Activated T-cell treated with anti-CD3 and anti-CD28 coated beads, Interleukin-2, amount 50 U/mL, for 72 hours (primary cell): Measurements from ENCODE around the gene CARD10. TPM values are rescaled to one million over a fixed set of nuclear protein-coding genes. Genes with fewer than 3 reads are reported as not detected.

Experiments used
- ATAC-seq, 2 donors: fragments of 150-1000 bp; cut with Tn5 transposase; replicated peaks in 1 of 2; 2 replicates each; pipeline ENCODE4 v1.10.0; 2021; ENCODE audit warnings: moderate library complexity in 2 of 2, mild to moderate bottlenecking in 1 of 2
- DNase-seq, 2 donors: peaks; one replicate each; pipeline ENCODE4 v3.0.0; 2021 to 2022; ENCODE audit warnings: mixed read lengths in 1 of 2
- H3K27ac Mint-ChIP-seq: one replicate; pipeline ENCODE4 v1.8.0; 2022; ENCODE audit warnings: mild to moderate bottlenecking, moderate library complexity, mixed read lengths
- H3K27me3 Mint-ChIP-seq: one replicate; pipeline ENCODE4 v1.8.0; 2022; ENCODE audit warnings: low read depth, mixed read lengths
- H3K36me3 Mint-ChIP-seq, 2 donors: one replicate each; pipeline ENCODE4 v1.8.0; 2022; ENCODE audit warnings: mixed read lengths in 2 of 2, mild to moderate bottlenecking in 1 of 2; ENCODE audit not compliant: insufficient read depth in 2 of 2
- H3K4me1 Mint-ChIP-seq: one replicate; pipeline ENCODE4 v1.8.0; 2022; ENCODE audit warnings: low read depth, mixed read lengths
- H3K4me3 Mint-ChIP-seq, 2 donors: one replicate each; pipeline ENCODE4 v1.8.0; 2022; ENCODE audit warnings: mild to moderate bottlenecking in 2 of 2, mixed read lengths in 2 of 2, moderate library complexity in 2 of 2
- H3K9me3 Mint-ChIP-seq, 2 donors: one replicate each; pipeline ENCODE4 v1.8.0; 2022; ENCODE audit warnings: mixed read lengths in 2 of 2
- total RNA-seq, 2 donors: library from RNA; stranded (reverse); gene quantifications; one replicate each; pipeline ENCODE4 v1.2.3, GENCODE V29; 2022

Gene CARD10
- total RNA-seq, 2 donors from 2014 or later, result 0.25 TPM; not detected in 1

- Mint-ChIP-seq H3K4me1 (peaks cover 59% of the 10 kb centered on the region), H3K36me3 (peaks cover 3 to 5% of the 10 kb centered on the region in 2 donors), H3K9me3 (no peaks in the 10 kb centered on the region), H3K27me3 (no peaks in the 10 kb centered on the region), H3K27ac (peak overlapping the region; percentile 83), H3K4me3 (peak overlapping the region; percentile 28 to 50)
- no peak for ATAC-seq
- no peak for DNase-seq
These were observed 30.7 kb downstream of the CARD10 start for GRCh38 chr22:37488337-37489135.

DNA sequence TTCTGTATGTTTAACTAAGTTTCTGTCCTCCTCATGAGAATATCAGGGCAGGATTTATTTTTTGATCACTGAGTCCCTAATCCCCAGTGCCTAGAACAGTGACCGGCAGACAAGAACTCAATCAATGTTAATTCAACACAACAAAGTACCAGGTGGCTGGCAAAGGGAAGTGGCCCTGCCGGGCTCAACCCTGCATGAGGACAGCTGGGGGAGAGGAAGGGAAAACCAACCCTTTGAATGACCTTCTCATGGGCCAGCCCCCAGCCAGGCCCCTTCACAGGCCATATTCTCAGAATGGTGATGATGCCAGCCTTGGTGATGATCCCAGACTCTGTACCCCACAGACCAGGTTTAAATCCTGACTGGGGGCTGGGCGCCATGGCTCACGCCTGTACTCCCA is 31.6 kb downstream of the CARD10 start:
- peak overlapping the region; percentile 81 for H3K27ac Mint-ChIP-seq
- no peaks in the 10 kb centered on the region for H3K9me3 Mint-ChIP-seq
- peaks cover 3 to 5% of the 10 kb centered on the region in 2 donors for H3K36me3 Mint-ChIP-seq
- DNase-seq (no peak), ATAC-seq (no peak)
- peaks cover 60% of the 10 kb centered on the region for H3K4me1 Mint-ChIP-seq
- H3K27me3 Mint-ChIP-seq, result no peaks in the 10 kb centered on the region
- peak overlapping the region; percentile 90 to 93 for H3K4me3 Mint-ChIP-seq

DNA sequence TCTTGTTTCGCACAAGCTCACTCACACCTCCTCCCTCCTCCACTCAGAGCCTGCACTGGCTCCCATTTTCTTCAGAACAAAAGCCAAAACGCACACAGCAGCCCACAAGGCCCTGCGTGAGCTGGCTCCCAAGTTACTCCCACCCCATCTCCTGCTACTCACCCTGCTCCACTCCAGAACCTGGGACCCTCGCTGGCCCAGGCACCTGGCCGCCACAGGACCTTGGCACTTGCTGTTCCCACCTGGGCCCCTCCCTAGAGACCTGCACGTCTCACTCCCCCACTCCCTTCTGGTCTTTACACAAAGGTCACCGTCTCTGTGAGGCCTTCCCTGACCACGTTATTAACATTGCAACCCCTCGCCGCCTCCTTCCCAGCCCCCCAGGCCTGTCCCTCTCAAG is 32.1 kb downstream of the CARD10 start:
- Mint-ChIP-seq H3K4me3 (peak overlapping the region; percentile 90 to 93), H3K9me3 (no peaks in the 10 kb centered on the region), H3K27ac (peak overlapping the region; percentile 85), H3K27me3 (no peaks in the 10 kb centered on the region), H3K36me3 (peaks cover 3 to 5% of the 10 kb centered on the region in 2 donors), H3K4me1 (peaks cover 65% of the 10 kb centered on the region)
- ATAC-seq (no peak), DNase-seq (no peak)

GRCh38 chr22:37486224-37486845 is 32.9 kb downstream of the CARD10 start, which contains the start of gene MFNG:
MFNG (minus strand) TSS chr22:37486384; CDS start chr22:37486177, 207 bp downstream.
- Mint-ChIP-seq H3K36me3 (peaks cover 3 to 5% of the 10 kb centered on the region in 2 donors), H3K4me3 (peak within 1 kb of the TSS; percentile 90 to 93), H3K27me3 (no peaks in the 10 kb centered on the region), H3K9me3 (no peaks in the 10 kb centered on the region), H3K4me1 (peaks cover 68% of the 10 kb centered on the region), H3K27ac (peak within 1 kb of the TSS; percentile 90)
- DNase-seq (peak; percentile 82 to 86), ATAC-seq (peak; percentile 74)

DNA sequence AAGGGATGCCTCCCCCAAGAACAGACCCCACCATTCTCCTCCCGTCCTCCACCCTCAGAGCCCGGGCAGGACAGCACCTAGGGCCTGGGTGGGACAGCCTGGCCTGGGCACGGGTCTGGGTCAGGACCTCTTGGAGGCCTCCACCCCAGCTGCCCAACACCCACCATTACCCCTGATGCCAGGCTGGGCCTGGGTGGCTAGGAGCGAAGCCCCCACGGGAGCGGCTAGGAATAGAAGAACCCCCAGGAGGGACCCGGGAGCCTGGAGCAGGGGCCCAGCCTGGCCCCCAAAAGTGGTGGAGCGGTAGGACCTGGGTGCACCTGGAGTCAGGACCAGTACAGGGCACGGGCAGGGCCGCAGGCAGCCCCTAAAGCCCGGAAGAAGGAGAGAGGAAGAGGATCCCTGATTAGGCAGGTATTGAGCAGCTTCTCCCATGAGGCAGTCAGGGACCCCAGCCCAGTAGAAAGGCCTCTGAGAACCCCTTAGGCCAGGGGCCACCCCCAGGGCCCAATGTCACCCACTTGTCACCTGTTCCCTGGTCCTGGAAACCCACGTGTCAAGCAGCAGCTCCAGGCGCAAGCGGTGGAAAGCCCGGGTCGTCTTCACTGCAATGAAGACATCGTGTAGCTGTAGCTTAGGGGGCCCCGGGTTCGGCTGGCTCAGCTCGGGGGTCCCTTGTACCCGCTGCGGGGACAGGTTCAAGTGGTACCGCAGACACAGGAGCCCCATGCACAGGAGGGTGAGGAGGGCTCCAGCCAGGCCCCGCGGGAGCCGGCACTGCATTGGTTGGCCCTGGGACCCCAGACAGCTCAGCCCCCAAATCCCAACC is 33.6 kb downstream of the CARD10 start:
- ATAC-seq (peak; percentile 6 to 8), DNase-seq (peak; percentile 20 to 29)
- Mint-ChIP-seq H3K9me3 (no peaks in the 10 kb centered on the region), H3K4me3 (peak overlapping the region; percentile 90 to 93), H3K36me3 (peaks cover 7 to 8% of the 10 kb centered on the region in 2 donors), H3K4me1 (peaks cover 66% of the 10 kb centered on the region), H3K27ac (peak overlapping the region; percentile 90), H3K27me3 (no peaks in the 10 kb centered on the region)

GRCh38 chr22:37484480-37485394 is 34.5 kb downstream of the CARD10 start:
- H3K36me3 Mint-ChIP-seq, result peaks cover 8% of the 10 kb centered on the region in 2 donors
- peak overlapping the region; percentile 90 for H3K27ac Mint-ChIP-seq
- DNase-seq, result peak; percentile 84 to 85
- H3K4me3 Mint-ChIP-seq, result peak overlapping the region; percentile 90 to 93
- peaks cover 64% of the 10 kb centered on the region for H3K4me1 Mint-ChIP-seq
- no peaks in the 10 kb centered on the region for H3K9me3 Mint-ChIP-seq
- no peaks in the 10 kb centered on the region for H3K27me3 Mint-ChIP-seq
- peak; percentile 78 to 79 for ATAC-seq

DNA sequence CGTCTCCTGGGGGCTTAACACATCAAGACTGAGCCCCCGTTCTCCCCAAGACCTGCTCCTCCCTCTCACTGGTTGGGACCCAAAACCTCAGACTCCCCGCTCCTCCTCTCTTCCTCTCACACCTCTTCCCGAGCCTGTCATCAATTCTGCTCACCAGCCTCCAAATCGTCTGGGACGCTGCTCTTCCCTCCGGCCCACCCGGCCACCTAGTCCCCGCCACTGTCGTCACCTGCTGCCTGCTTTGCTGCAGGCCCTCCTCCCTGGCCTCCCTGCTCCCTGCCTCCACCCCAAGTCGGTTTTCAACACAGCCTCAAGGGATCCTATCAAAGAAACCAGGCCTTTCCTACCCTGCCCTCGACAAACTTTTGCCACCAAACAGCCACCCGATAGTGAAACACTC is 36.2 kb downstream of the CARD10 start:
- Mint-ChIP-seq H3K36me3 (peaks cover 8 to 12% of the 10 kb centered on the region in 2 donors), H3K4me3 (peak overlapping the region; percentile 90 to 92), H3K27me3 (no peaks in the 10 kb centered on the region), H3K9me3 (no peaks in the 10 kb centered on the region), H3K27ac (peak overlapping the region; percentile 96), H3K4me1 (peaks cover 48% of the 10 kb centered on the region)
- no peak for ATAC-seq
- no peak for DNase-seq

DNA sequence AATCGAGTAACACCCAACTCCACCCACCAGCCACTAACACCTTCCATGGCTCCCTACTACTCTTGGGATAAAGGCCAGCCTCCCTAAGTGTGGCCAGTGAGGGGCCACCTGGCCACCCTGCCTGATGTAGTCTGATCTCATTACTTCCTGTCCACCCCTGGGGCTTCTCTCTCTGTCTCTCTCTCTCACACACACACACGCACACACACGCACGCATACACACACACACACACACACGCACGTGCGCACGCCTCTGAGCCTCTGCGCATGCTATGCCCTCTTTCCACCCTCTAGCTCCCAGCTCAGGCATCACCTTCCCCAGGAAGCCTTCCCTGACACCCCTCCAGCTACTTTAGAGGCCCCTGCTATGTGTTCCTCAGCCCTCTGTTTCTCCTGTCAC is 37.0 kb downstream of the CARD10 start:
- peak overlapping the region; percentile 16 to 90 for H3K4me3 Mint-ChIP-seq
- DNase-seq (no peak), ATAC-seq (no peak)
- H3K4me1 Mint-ChIP-seq, result peaks cover 40% of the 10 kb centered on the region
- no peaks in the 10 kb centered on the region for H3K27me3 Mint-ChIP-seq
- peak overlapping the region; percentile 96 for H3K27ac Mint-ChIP-seq
- peaks cover 8 to 12% of the 10 kb centered on the region in 2 donors for H3K36me3 Mint-ChIP-seq
- H3K9me3 Mint-ChIP-seq, result no peaks in the 10 kb centered on the region

DNA sequence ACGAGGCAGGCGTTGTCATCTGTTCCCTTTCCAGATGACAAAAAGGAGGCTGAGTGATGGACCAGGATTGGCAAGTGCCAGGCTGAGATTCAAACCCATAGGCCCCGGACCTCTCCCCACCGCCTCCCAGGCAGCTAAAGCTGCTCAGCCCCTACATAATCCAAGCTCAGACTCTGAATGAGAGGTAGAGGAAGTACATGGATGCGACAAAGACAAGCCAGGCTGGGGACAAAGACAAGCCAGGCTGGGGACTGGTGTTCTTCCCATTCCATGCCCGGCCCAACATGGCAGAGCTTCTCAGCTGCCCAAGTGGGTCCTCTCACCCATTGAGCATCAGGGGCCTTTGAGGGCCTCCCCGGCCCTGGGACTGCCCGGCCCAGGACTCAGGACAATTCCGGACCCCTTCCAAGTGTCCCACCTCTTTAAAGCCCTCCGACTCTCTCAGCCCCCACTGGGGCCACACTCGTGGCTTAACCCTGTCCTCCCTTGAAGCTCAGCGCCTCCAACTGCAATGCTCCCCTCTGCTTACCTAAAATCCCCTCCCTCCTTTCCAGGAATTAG is 37.8 kb downstream of the CARD10 start:
- Mint-ChIP-seq H3K36me3 (peaks cover 8 to 12% of the 10 kb centered on the region in 2 donors), H3K4me1 (peaks cover 32% of the 10 kb centered on the region), H3K27ac (peak overlapping the region; percentile 70), H3K4me3 (peak overlapping the region in 1 of 2 donors; percentile 90), H3K9me3 (no peaks in the 10 kb centered on the region), H3K27me3 (no peaks in the 10 kb centered on the region)
- ATAC-seq (no peak), DNase-seq (no peak)

DNA sequence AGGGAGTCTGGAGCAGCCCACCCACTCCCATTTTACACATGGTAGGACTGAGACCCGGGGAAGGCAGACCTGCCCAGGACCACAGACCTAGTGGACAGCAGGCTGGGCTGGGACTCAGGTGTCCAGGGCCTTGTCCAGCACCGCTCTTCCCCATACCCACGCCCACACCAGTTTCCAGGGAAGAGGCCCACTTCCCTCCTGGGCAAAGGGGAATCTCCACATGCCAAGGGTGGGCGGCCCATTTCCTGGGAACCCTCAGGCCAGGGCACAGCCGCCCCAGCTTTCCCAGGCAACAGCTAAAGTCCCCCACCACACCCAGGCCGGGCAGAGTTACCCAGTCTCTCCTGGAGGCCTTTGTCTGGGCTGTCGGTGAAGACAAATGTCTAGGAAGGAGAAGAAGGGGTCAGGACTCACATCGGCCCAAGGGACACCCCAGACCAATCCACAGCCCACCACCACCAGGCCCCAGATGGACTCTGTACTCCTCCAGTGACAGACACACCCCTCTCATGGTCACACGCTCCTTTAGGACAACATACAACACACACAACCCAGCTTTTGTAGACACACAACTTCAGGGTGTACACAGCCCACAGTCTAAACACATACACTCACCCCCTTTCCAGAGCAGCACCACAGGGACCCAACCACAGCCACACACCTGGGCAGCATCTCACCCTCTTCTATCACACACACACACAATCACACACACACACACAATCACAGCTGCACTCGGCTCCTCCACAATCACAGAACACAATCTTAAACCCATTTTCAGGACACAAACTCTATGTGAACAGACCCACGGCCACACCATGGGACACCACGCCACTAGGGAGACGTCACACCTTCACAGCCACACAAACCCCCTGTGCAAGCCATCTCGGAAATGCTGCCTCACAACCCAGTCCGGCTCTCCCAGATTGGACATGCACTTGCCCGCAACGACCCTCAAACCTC is 38.5 kb downstream of the CARD10 start:
- H3K4me3 Mint-ChIP-seq, result no peak overlapping the region
- peaks cover 8 to 12% of the 10 kb centered on the region in 2 donors for H3K36me3 Mint-ChIP-seq
- H3K9me3 Mint-ChIP-seq, result no peaks in the 10 kb centered on the region
- ATAC-seq, result no peak
- DNase-seq, result no peak
- H3K27me3 Mint-ChIP-seq, result no peaks in the 10 kb centered on the region
- H3K4me1 Mint-ChIP-seq, result peaks cover 30% of the 10 kb centered on the region
- H3K27ac Mint-ChIP-seq, result peak overlapping the region; percentile 20

DNA sequence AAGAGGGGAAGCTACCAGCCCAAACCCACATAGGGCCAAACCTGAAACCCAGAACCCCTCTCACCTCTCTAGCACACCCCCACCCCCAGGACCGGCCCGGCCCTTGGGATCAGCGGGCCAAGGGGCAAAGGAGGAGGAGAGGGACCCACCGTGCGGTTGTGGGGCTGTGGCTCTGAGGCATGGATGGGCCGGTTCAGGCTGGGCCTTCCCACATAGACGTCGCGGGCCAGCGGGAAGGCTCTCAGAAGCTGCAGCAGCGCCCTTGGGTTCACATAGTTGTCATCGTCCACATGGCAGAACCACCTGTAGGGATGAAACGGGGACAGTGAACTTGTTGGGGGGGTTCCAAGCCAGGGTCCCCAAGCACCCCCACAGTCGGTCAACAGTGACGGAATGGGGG is 40.0 kb downstream of the CARD10 start:
- Mint-ChIP-seq H3K9me3 (no peaks in the 10 kb centered on the region), H3K4me1 (peaks cover 30% of the 10 kb centered on the region), H3K36me3 (peaks cover 2 to 9% of the 10 kb centered on the region in 2 donors), H3K27me3 (no peaks in the 10 kb centered on the region), H3K27ac (no peak overlapping the region), H3K4me3 (no peak overlapping the region)
- ATAC-seq (no peak), DNase-seq (no peak)
